Activated T-helper 1 cell treated with anti-CD3 and anti-CD28 coated beads, Interleukin-2, amount 50 U/mL, for 16 hours (primary cell): ENCODE data around the gene STRA6.

Source experiments
- DNase-seq, 2 donors: peaks; one replicate each; pipeline ENCODE4 v3.0.0-alpha.2; 2020; ENCODE audit warnings: low read depth in 1 of 2, low spot score in 1 of 2

STRA6 gene

DNA sequence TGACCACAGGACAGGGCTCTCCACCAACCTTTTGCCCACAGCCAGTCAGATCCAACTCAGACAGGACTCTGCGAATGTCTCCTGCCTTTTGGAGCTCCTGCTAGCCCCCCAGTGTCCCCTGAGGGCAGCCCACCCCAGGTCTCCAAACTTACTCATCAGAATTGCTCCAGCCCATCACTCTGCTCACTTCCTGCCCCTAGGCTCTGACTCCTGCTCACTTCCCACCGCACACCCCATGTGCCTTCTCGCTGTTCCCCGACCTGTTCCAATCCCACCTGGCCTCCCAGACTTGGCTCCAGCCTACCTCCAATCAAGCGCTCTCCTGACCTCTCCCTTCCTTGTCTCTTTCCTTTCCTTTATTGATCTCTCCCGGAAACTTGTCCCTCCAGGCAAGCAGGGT is 5.9 kb upstream of the STRA6 start:
- no peak for DNase-seq

GRCh38 chr15:74207652-74208440 is 5.3 kb upstream of the STRA6 start:
- DNase-seq = no peak

- DNase-seq = no peak
These were observed 4.3 kb upstream of the STRA6 start for GRCh38 chr15:74206801-74207281.

- DNase-seq = no peak
These were observed 3.0 kb upstream of the STRA6 start for GRCh38 chr15:74205582-74205947.

- DNase-seq = no peak
These were observed 1.4 kb upstream of the STRA6 start for GRCh38 chr15:74203914-74204431.

- no peak for DNase-seq
These were observed 722 bp downstream of the STRA6 start for GRCh38 chr15:74201710-74202420.

DNA sequence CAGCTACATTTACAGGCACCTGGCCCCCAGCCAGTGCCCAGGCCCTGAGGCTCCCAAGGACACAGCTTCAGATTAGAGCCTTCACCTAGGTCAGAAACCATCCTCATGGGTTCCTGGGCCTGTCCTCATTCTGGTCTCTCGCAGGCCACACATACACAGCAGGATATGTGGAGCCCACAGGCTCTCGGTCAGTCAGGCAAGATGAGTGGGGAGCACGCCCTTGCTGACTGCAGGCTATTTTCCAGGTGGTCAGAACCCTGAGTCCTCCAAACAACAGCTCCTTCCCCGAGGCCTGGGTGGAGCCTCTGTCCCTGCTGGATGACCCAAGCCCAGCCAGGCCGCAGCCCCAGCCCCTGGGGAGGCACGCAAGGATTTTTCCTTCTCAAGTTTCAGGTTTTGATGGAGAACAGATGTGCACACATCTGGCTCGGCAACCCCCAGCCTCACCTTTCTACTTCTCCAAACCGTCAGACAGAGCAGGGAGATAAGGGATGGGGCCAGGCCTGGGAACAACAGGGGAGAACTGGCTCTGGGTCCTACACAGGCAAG is 1.6 kb downstream of the STRA6 start:
- DNase-seq = no peak

- no peak for DNase-seq
These were observed 2.2 kb downstream of the STRA6 start for GRCh38 chr15:74200412-74200815.

- DNase-seq = no peak
These were observed 3.3 kb downstream of the STRA6 start for GRCh38 chr15:74199297-74199652.

DNA sequence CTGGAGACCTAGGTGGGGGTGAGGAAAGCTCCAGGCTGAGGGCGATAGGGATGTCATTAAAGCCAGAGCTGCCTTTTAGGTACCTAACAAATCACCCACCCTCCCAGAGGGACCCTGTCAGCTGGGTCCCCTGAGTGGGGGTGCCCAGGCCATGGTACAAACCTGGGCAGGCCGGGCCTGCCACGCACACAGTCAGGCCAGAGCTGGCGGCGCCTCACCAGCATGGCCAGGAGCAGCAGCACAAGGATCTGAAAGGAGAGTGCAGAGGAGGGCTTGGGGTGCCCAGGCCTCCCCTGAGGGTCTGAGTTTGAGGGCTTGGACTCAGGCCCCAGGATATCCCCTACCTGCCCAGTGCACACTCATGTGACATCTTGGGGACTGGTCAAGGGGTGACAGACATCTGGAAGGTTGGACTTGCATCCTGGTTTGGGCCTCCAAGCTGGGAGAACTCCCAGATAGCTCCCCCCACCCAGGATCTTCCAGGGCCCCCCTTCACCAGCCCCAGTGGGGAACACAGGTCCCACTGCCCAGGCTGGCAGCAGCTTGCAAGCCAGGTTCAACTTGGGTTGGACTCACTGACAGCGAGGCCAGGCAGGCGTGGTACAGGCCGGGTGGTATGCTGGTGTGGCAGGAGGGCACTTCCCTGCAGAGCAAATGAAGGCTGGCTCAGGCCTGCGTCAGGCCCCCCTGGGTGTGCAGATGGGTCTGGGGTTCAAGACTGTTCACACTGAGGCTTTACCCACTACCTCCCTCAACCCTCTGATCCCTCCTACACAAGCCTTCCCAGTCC is 5.2 kb downstream of the STRA6 start:
- no peak for DNase-seq

- DNase-seq = no peak
These were observed 6.4 kb downstream of the STRA6 start for GRCh38 chr15:74196175-74196574.

GRCh38 chr15:74194572-74195559 is 7.7 kb downstream of the STRA6 start:
- no peak for DNase-seq

GRCh38 chr15:74193905-74194304 is 8.7 kb downstream of the STRA6 start:
- no peak for DNase-seq

DNA sequence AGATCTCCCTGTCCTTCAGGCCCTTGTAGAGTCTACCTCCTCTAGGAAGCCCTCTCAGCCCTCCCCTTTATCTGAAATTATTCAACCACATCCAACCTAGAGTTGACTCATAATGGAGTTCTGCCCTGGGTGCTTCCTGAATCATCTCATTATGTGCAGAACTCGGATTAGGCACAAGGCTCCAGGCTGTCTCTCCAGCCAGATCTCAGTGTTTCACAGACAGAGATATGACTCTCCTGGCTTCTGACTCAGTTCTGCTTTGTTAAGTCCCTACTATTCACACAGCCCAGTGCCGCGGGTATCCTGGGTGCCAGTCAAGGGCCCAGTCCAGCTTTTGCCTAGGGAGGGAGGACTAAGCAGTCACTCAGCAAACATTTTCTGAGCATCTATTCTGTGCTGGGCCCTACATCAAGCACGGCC is 9.3 kb downstream of the STRA6 start:
- no peak for DNase-seq

GRCh38 chr15:74192751-74193150 is 9.8 kb downstream of the STRA6 start:
- no peak for DNase-seq

DNA sequence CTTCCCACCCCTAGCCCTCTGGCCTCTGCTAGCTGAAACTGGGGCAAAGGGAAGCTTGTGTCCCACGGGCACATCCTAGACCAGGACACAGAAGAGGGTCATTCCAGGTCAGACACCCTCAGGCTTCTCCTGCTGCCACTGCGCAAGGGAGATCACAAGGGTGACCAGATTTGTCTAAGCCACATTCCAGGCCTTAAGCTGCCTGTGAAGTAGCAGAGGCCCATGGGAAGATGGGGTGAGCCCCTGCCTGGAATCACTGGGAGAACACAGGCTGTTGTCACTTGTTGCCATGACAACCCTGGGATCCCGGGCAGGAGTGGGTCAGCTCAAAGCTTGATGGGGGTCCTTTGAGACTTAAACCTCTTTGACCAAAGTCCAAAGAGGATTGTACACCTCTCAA is 10.8 kb downstream of the STRA6 start:
- DNase-seq = no peak

GRCh38 chr15:74188216-74188615 is 14.4 kb downstream of the STRA6 start:
- DNase-seq = no peak

- no peak for DNase-seq
These were observed 16.8 kb downstream of the STRA6 start for GRCh38 chr15:74185710-74186348.

- no peak for DNase-seq
These were observed 17.9 kb downstream of the STRA6 start for GRCh38 chr15:74184582-74185091.
